HepG2 (cell line): ENCODE results near the gene PGC. TPM values are rescaled to one million over a fixed set of nuclear protein-coding genes. Genes with fewer than 3 reads are reported as not detected.

Experiments
- ARHGAP35 ChIP-seq: sonication (generic); formaldehyde crosslinking; IDR thresholded peaks from 2 replicates; pipeline ENCODE4 v1.9.0; 2022; ENCODE audit warnings: mild to moderate bottlenecking, inconsistent platforms, moderate library complexity, missing genetic modification reagents, borderline replicate concordance
- CREB1 ChIP-seq, 2 experiments: fragments of 450-650 bp in 1 of 2; IDR thresholded peaks; 2 replicates each; pipeline ENCODE4 v1.6.1; 2016 to 2017; ENCODE audit warnings: control low read depth in 1 of 2, mild to moderate bottlenecking in 1 of 2, missing compliant biosample characterization in 1 of 2, missing genetic modification characterization in 1 of 2
- HIC2 ChIP-seq: sonication (generic); formaldehyde crosslinking; IDR thresholded peaks from 2 replicates; pipeline ENCODE4 v1.9.0; 2022; ENCODE audit warnings: low read depth, missing genetic modification reagents
- MLLT10 ChIP-seq: sonication (generic); formaldehyde crosslinking; IDR thresholded peaks from 2 replicates; pipeline ENCODE4 v1.4.0; 2020; ENCODE audit warnings: missing genetic modification reagents
- NR0B2 ChIP-seq: sonication (generic); formaldehyde crosslinking; IDR thresholded peaks from 2 replicates; pipeline ENCODE4 v1.4.0; 2020; ENCODE audit warnings: mild to moderate bottlenecking, missing genetic modification reagents
- PHF20 ChIP-seq: sonication (generic); formaldehyde crosslinking; IDR thresholded peaks from 2 replicates; pipeline ENCODE4 v1.5.0; 2020; ENCODE audit warnings: mild to moderate bottlenecking, missing genetic modification reagents
- TAF1 ChIP-seq: sonication (generic); formaldehyde crosslinking; IDR thresholded peaks from 2 replicates; pipeline ENCODE4 v1.4.0; 2020; ENCODE audit warnings: missing genetic modification reagents
- THAP8 ChIP-seq: sonication (generic); formaldehyde crosslinking; IDR thresholded peaks from 2 replicates; pipeline ENCODE4 v1.5.1; 2020; ENCODE audit warnings: missing genetic modification reagents, mild to moderate bottlenecking, borderline replicate concordance
- TRIM24 ChIP-seq: sonication (generic); formaldehyde crosslinking; IDR thresholded peaks from 2 replicates; pipeline ENCODE4 v1.8.0; 2022; ENCODE audit warnings: mild to moderate bottlenecking, missing genetic modification reagents
- ZNF124 ChIP-seq: sonication (generic); formaldehyde crosslinking; IDR thresholded peaks from 2 replicates; pipeline ENCODE4 v1.4.0; 2020; ENCODE audit warnings: missing genetic modification reagents
- ZNF543 ChIP-seq: sonication (generic); formaldehyde crosslinking; IDR thresholded peaks from 2 replicates; pipeline ENCODE4 v1.4.0; 2020; ENCODE audit warnings: mild to moderate bottlenecking, missing genetic modification reagents
- ZNF557 ChIP-seq: sonication (generic); formaldehyde crosslinking; IDR thresholded peaks from 2 replicates; pipeline ENCODE4 v1.4.0; 2020; ENCODE audit warnings: missing genetic modification reagents
- ZNF597 ChIP-seq: sonication (generic); formaldehyde crosslinking; IDR thresholded peaks from 2 replicates; pipeline ENCODE4 v1.5.0; 2020; ENCODE audit warnings: missing genetic modification reagents
- ZNF609 ChIP-seq: sonication (generic); formaldehyde crosslinking; IDR thresholded peaks from 2 replicates; pipeline ENCODE4 v1.4.0; 2020; ENCODE audit warnings: mild to moderate bottlenecking, missing genetic modification reagents, borderline replicate concordance
- ZNF687 ChIP-seq: sonication (generic); formaldehyde crosslinking; IDR thresholded peaks from 2 replicates; pipeline ENCODE4 v1.5.1; 2020; ENCODE audit warnings: mild to moderate bottlenecking, missing genetic modification reagents, moderate library complexity
- ZNF724P ChIP-seq: sonication (generic); formaldehyde crosslinking; IDR thresholded peaks from 2 replicates; pipeline ENCODE4 v1.8.0; 2022; ENCODE audit warnings: missing genetic modification reagents, borderline replicate concordance
- polyA plus RNA-seq, 8 experiments: library from polyadenylated mRNA; depleted of rRNA in 3 of 8; stranded (reverse) in 7 of 8; unstranded in 1 of 8; fragments of >200 nt; fragmentation: Illumina TruSeq in 4 of 8; extraction: Trizol in 4 of 8; gene quantifications; 2 replicates each; pipeline versions ENCODE4 v1.2.1 to v1.2.3, GENCODE V29; 2011 to 2016; ENCODE audit warnings: low read depth in 4 of 8, missing spikeins in 1 of 8, mixed read lengths in 1 of 8; ENCODE audit not compliant: insufficient read depth in 1 of 8
- total RNA-seq, 5 experiments: library from RNA; depleted of rRNA; stranded (reverse); fragments of >200 nt; fragmentation: Illumina TruSeq; extraction: Trizol; gene quantifications; 2 replicates each; pipeline ENCODE4 v1.2.3, GENCODE V29; 2016; ENCODE audit warnings: low read depth in 1 of 5

Gene PGC
- total and polyA plus RNA-seq, 2 of the 13 experiments (the other 11 are each of a cell fraction or from before 2014, with no cell fraction given): 426 to 502 TPM

- no peak for TF ChIP-seq TRIM24 (CRISPR knock-in tag)
- no peak for TF ChIP-seq ZNF597 (CRISPR knock-in tag)
- TF ChIP-seq THAP8 (CRISPR knock-in tag): no peak
- TF ChIP-seq ZNF687 (CRISPR knock-in tag): peak; percentile 48; the same call in 1 of the 2 replicates
- no peak for TF ChIP-seq NR0B2 (CRISPR knock-in tag)
- no peak for TF ChIP-seq ZNF543 (CRISPR knock-in tag)
- peak; percentile 14; the same call in 1 of the 2 replicates for TF ChIP-seq TAF1
- TF ChIP-seq ZNF557: no peak
- no peak for TF ChIP-seq ZNF124 (CRISPR knock-in tag)
- TF ChIP-seq ARHGAP35 (CRISPR knock-in tag): no peak
- TF ChIP-seq MLLT10 (CRISPR knock-in tag): no peak
- TF ChIP-seq ZNF609: no peak
- TF ChIP-seq PHF20 (CRISPR knock-in tag): no peak
- no peak for TF ChIP-seq CREB1 (IDR thresholded peaks at IDR 0.05)
- no peak for TF ChIP-seq CREB1 (CRISPR knock-in tag; IDR thresholded peaks at IDR 0.05)
- TF ChIP-seq HIC2: peak; percentile 42; the same call in 1 of the 2 replicates
- TF ChIP-seq ZNF724P: no peak
These were observed 1.1 kb downstream of the PGC start (continued) for GRCh38 chr6:41746107-41746506.
